Frontal cortex (tissue), 4 donors: Measurements from ENCODE around the gene DUSP8. TPM values are rescaled to one million over a fixed set of nuclear protein-coding genes. Genes with fewer than 3 reads are reported as not detected.
A peak's percentile ranks its signal among the peaks of the same experiment; 100 is the strongest.

Source experiments
- DNase-seq, 2 donors: peaks; one replicate each; pipeline ENCODE4 v3.0.0; 2012; ENCODE audit warnings: low spot score in 2 of 2
- FAIRE-seq: peaks from 2 replicates; lab custom pipeline; 2012; peaks lifted over from hg19 to GRCh38; lab: Jason Lieb, UNC
- total RNA-seq: library from RNA; depleted of rRNA; stranded (reverse); fragments of >200 nt; gene quantifications from one replicate; pipeline ENCODE4 v1.2.3, GENCODE V29; 2014
- donor health status: control.
- donor health status: control.
- donor health status: control.

DUSP8 gene
- total RNA-seq, 1 donor from 2014 or later: 4.1 TPM

GRCh38 chr11:1557051-1557884 lies 14.8 kb downstream of the DUSP8 start:
- no peak for FAIRE-seq
- no peak for DNase-seq

GRCh38 chr11:1556278-1556902 lies 15.7 kb downstream of the DUSP8 start:
- DNase-seq (no peak), FAIRE-seq (no peak)

- no peak for FAIRE-seq
- no peak for DNase-seq
Observed at GRCh38 chr11:1555713-1556153, 16.3 kb downstream of the DUSP8 start.

GRCh38 chr11:1554981-1555712 lies 16.9 kb downstream of the DUSP8 start:
- FAIRE-seq (no peak), DNase-seq (no peak)

GRCh38 chr11:1553808-1554594 lies 18.1 kb downstream of the DUSP8 start:
- FAIRE-seq: no peak
- DNase-seq: no peak

- DNase-seq: peak; percentile 65 to 81
- no peak for FAIRE-seq
Observed at GRCh38 chr11:1549338-1550330, 22.4 kb downstream of the DUSP8 start.

- FAIRE-seq: no peak
- peak; percentile 69 to 89 for DNase-seq
Observed at GRCh38 chr11:1548221-1549070, 23.6 kb downstream of the DUSP8 start.

GRCh38 chr11:1547467-1548098 lies 24.5 kb downstream of the DUSP8 start:
- no peak for FAIRE-seq
- DNase-seq: no peak

GRCh38 chr11:1546536-1547466 lies 25.3 kb downstream of the DUSP8 start:
- DNase-seq: peak; percentile 89 to 90
- no peak for FAIRE-seq

- no peak for DNase-seq
- FAIRE-seq: no peak
Observed at GRCh38 chr11:1546077-1546535, 26.0 kb downstream of the DUSP8 start.

- FAIRE-seq (no peak), DNase-seq (no peak)
Observed at GRCh38 chr11:1545432-1545831, 26.6 kb downstream of the DUSP8 start.

GRCh38 chr11:1544536-1544935 lies 27.5 kb downstream of the DUSP8 start:
- FAIRE-seq (no peak), DNase-seq (no peak)

GRCh38 chr11:1543606-1544263 lies 28.3 kb downstream of the DUSP8 start:
- no peak for DNase-seq
- no peak for FAIRE-seq

GRCh38 chr11:1542267-1542666 lies 29.8 kb downstream of the DUSP8 start:
- FAIRE-seq (no peak), DNase-seq (no peak)

GRCh38 chr11:1541474-1542204 lies 30.4 kb downstream of the DUSP8 start:
- FAIRE-seq: no peak
- peak; percentile 59 to 72 for DNase-seq
